Measurements from ENCODE around the gene FAM13B.
"Not testable (repeated sequence)": the region's sequence is repeated elsewhere in the genome, so short reads cannot be mapped to it uniquely, and the experiment has no call there.

The FAM13B gene

GRCh38 chr5:137960141-137960540 lies 72.7 kb downstream of the FAM13B start:
- no peak for FAIRE-seq

- no peak for FAIRE-seq
Observed at GRCh38 chr5:137959488-137959887, 73.4 kb downstream of the FAM13B start.

DNA sequence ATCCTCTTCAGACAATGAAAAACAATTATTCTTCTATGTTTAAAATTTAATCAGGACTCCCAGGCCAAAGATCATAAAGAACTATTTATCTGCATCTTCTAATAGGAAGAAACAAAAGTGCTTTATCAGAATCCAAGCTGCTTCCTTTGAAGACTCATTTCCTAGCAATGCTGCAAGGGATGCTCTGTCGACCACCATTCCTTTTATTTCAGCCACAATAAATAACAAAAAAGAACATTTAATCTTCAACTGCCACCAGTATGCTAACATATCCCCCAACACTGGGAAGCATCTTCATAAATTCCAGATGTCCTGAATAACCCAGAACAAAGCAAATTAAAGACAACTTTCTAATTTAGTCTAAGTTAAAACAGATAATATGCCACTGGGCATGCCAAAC lies 74.9 kb downstream of the FAM13B start:
- FAIRE-seq = no peak

DNA sequence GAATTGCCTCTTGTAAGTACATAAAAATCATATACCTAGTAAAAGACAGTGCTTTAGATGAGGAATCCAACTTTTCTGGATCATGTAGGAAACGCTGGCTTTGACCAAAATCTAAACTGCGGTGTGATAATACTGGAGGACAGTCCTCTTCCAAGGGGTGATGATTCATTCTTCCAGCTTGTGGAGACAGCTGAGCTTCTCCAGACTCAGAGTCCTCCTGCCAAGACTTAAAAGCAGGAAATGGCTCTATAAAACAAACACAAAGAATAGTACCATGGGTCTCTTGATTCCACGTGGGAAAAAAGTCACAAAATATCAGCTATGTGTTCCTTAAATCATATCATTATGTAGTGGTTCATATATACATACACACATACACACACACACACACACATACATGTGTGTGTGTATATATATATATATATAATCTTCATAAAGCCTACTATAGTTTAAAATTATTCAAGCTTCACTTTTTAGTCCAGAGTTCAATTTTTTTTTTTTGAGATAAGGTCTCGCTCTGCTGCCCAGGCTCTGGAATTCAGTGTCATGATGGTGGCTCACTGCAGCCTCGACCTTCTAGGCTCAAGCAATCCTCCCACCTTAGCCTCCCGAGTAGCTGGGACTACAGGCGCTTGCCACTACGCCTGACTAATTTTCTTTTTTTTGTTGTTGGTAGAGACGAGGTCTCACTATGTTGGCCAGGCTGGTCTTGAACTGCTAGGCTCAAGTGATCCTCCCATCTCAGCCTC lies 78.6 kb downstream of the FAM13B start:
- no peak for FAIRE-seq

- no peak for FAIRE-seq
Observed at GRCh38 chr5:137945825-137946224, 87.1 kb downstream of the FAM13B start.

DNA sequence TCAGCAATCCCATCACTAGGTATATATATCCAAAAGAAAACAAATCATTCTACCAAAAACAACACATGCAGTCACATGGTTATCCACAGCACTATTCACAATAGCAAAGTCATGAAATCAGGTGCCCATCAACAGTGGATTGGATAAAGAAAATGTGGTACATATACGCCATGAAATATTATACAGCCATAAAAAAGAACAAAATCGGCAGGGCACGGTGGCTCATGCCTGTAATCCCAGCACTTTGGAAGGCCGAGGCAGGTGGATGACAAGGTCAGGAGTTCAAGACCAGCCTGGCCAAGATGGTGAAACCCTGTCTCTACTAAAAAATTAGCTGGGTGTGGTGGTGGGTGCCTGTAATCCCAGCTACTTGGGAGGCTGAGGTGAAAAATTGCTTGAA lies 88.6 kb downstream of the FAM13B start:
- FAIRE-seq = not testable (repeated sequence)

GRCh38 chr5:137939331-137939730 lies 93.5 kb downstream of the FAM13B start:
- no peak for FAIRE-seq

GRCh38 chr5:137938751-137939143 lies 94.1 kb downstream of the FAM13B start:
- no peak for FAIRE-seq

GRCh38 chr5:137937994-137938750 lies 94.7 kb downstream of the FAM13B start:
- FAIRE-seq = no peak

DNA sequence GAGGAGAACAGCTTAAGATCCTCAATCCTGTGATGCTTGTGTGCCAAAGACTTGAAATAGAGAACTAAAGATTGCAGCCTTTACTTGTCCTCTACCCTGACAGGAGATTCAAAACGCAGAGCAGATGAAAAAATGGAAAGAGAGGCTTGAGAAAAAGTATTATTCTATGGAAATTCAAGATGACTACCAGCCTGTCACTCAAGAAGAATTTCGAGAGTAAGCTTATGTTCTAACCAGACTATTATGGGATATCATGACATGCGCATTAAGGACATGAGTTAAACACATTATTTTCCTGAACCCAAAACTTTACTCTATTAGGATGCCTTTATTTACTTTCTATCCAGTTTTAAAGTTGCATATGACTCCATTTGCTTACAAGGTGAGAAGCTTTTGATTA lies 97.2 kb downstream of the FAM13B start:
- FAIRE-seq = no peak

DNA sequence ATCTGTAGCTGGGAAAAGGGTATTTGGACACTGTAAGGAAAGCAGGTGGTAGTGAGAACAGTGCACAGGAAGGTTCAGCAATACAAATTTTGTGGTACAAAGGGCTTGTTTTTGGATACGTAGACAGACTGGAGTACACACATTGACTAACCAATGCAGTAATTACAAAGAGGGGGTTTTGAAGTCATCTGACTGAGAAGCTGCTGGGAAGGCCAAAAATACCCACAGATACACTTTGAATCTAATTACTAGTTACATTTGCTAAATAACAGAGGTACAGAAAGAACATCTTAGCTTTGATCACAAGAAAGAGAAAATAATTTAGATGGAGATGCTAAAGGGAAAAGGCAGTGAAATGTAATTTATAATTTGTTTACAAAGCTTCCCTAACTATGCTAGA lies 97.7 kb downstream of the FAM13B start:
- FAIRE-seq = no peak

DNA sequence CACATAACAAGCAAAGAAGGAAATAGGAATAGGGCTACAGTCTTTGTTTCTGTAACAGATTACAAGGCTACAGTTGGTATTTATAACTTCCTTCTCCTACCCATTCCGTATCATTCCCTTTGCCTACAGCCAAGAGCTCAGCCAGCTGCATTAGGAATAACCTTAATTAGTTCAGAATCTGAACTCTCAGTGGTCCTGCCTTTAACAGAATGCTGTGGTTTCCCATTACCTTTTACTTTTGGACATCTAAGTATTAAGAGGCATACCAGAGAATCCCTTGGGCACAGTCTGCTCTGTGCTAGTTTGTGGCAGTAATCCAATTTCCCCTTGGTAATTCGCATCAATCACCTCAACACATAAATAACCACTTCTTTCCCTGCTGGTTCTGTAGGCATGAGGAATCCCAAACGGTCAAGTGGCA lies 99.4 kb downstream of the FAM13B start:
- no peak for FAIRE-seq

- FAIRE-seq = no peak
Observed at GRCh38 chr5:137932800-137933199, 100.1 kb downstream of the FAM13B start.

GRCh38 chr5:137923856-137924255 lies 109.0 kb downstream of the FAM13B start:
- no peak for FAIRE-seq

DNA sequence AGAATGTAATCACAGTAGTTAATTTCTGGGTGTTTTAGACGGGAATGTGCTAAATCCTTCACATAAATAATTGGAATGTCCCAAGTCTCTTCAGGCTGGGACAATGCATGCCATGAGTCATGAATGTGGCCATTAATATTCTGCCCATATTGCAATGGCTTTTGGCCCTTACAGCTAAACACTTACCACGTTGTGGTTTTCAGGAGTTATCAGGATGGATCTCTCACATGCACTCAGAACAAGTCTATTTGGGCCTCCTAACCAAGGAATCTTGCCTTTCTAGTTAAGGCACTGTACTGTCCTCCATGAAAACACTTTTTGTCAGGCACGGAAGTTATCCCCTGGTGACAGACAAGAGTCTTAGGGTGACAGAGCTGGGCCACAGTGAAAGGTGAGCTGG lies 110.9 kb downstream of the FAM13B start:
- no peak for FAIRE-seq

- FAIRE-seq = no peak
Observed at GRCh38 chr5:137916923-137917322, 116.0 kb downstream of the FAM13B start.

- FAIRE-seq = no peak
Observed at GRCh38 chr5:137914758-137915157, 118.1 kb downstream of the FAM13B start.

DNA sequence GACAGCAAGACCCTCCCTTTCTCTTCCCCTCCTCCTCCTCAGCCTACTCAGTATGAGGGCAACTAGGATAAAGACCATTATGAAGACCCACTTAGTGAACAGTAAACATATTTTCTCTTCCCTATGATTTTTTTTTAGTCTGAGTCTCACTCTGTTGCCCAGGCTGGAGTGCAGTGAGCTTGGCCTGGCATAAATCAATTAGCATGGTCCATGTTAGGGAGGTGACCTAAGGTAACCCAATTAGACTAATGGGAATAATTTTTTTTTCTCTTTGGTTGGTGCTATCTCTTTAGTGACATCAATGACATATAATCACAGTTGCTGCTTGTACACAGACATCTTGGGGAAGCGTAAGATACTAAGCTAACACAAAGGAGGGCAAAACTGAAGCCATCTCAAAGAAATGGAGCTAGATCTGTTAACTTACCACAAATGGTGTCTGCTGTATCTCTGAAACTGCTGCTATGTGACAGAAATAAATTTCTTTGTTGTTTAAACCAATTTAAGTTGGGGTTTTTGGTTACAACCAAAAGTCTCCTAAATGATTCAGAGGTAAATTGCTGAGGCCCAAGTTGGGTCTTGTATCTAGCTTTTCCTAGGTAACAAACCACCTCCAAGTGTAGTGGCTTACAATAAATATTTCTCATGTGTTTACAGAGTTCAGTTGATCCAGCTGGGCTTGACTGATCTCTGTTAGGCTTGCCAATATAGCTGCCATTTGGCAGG lies 130.3 kb downstream of the FAM13B start:
- no peak for FAIRE-seq

DNA sequence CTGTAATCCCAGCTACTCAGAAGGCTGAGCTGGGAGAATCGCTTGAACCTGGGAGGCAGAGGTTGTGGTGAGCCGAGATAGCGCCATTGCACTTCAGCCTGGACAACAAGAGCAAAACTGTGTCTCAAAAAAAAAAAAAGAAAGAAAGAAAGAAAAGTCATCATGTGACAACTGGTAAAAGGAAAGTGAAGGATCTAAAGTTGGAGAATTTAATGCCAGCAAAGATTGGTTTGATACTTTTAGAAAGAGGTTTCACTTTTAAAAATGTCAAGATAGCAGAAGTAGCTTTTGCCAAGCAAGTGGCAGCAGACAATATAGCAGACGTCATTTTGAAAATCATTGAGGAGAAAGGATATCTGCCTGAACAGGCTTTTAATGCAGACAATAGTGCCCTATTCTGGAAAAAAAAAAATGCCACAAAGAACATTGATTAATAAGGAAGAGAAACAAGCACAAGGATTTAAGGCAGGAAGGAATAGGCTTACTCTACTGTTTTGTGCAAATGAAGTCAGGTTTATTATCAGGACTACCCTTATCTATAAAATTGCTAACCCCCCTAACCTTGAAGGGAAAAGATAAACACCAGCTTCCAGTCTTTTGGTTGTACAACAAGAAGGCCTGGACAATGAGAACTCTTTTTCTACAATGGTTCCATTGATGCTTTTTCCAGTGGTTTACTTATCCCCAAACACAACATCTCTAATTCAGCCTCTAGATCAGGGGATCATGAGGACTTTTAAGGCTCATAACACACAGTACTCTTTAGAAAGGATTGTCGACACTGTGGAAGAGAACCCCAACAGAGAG lies 131.7 kb downstream of the FAM13B start:
- FAIRE-seq = no peak

DNA sequence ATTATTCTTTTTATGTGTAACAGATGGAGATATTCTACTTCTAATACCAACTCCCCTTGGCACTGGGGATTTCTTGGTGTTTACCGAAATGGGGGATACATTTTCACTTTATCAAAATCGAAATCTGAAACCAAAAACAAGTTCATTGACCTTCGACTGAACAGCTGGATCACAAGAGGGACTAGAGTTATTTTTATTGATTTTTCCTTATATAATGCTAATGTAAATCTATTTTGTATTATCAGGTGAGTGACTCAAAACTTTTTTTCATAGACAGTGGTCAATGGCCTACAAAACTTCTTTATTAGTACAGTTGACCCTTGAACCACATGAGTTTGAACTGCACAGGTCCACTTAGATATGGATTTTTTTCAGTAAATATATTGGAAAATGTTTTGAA lies 133.4 kb downstream of the FAM13B start:
- no peak for FAIRE-seq

GRCh38 chr5:137896560-137896959 lies 136.3 kb downstream of the FAM13B start:
- FAIRE-seq = no peak

- FAIRE-seq = no peak
Observed at GRCh38 chr5:137894586-137894985, 138.3 kb downstream of the FAM13B start.

- FAIRE-seq = no peak
Observed at GRCh38 chr5:137891849-137892248, 141.0 kb downstream of the FAM13B start.

All from colon (tissue), 2 donors.